GM18873 (cell line): ENCODE measurements around the gene ANKMY1.

ENCODE experiments used
- ATAC-seq: cut with Tn5 transposase; IDR thresholded peaks from one replicate; pipeline ENCODE4 v1.9.1; 2021; ENCODE audit warnings: mild to moderate bottlenecking, moderate library complexity, moderate number of reproducible peaks; ENCODE audit not compliant: unreplicated experiment, low FRiP score

Gene ANKMY1

GRCh38 chr2:240579771-240580614 lies 22.2 kb upstream of the ANKMY1 start:
- no peak for ATAC-seq

- ATAC-seq: no peak
These were observed 21.4 kb upstream of the ANKMY1 start for GRCh38 chr2:240579071-240579762.

GRCh38 chr2:240578488-240578887 lies 20.7 kb upstream of the ANKMY1 start:
- no peak for ATAC-seq

- ATAC-seq: no peak
These were observed 20.3 kb upstream of the ANKMY1 start for GRCh38 chr2:240578110-240578450.

- ATAC-seq: no peak
These were observed 19.7 kb upstream of the ANKMY1 start for GRCh38 chr2:240577281-240578109.

- ATAC-seq: no peak
These were observed 18.8 kb upstream of the ANKMY1 start for GRCh38 chr2:240576436-240577205.

GRCh38 chr2:240576036-240576435 lies 18.2 kb upstream of the ANKMY1 start:
- ATAC-seq: no peak

GRCh38 chr2:240575101-240575965 lies 17.5 kb upstream of the ANKMY1 start:
- ATAC-seq: no peak

- ATAC-seq: no peak
These were observed 16.8 kb upstream of the ANKMY1 start for GRCh38 chr2:240574386-240575100.

GRCh38 chr2:240573516-240574385 lies 16.0 kb upstream of the ANKMY1 start:
- no peak for ATAC-seq

- no peak for ATAC-seq
These were observed 15.3 kb upstream of the ANKMY1 start for GRCh38 chr2:240573071-240573515.

- ATAC-seq: no peak
These were observed 14.6 kb upstream of the ANKMY1 start for GRCh38 chr2:240572141-240573031.

GRCh38 chr2:240571314-240571973 lies 13.7 kb upstream of the ANKMY1 start:
- ATAC-seq: no peak

- no peak for ATAC-seq
These were observed 12.9 kb upstream of the ANKMY1 start for GRCh38 chr2:240570531-240571313.

- ATAC-seq: no peak
These were observed 12.3 kb upstream of the ANKMY1 start for GRCh38 chr2:240569998-240570530.
